Kidney epithelial cell (primary cell): ENCODE results near the gene FBXO17. TPM values are rescaled to one million over a fixed set of nuclear protein-coding genes. Genes with fewer than 3 reads are reported as not detected.
"Not testable (repeated sequence)": the region's sequence is repeated elsewhere in the genome, so short reads cannot be mapped to it uniquely, and the experiment has no call there.

Experiments used
- DNase-seq: peaks from one replicate; pipeline ENCODE4 v3.0.0-alpha.2; 2010; ENCODE audit warnings: low read depth
- H3K27me3 ChIP-seq: 2 replicates; pipeline ENCODE4 v1.6.0; 2011; ENCODE audit warnings: low read length; ENCODE audit not compliant: control insufficient read depth, insufficient read depth
- H3K36me3 ChIP-seq: 2 replicates; pipeline ENCODE4 v1.5.1; 2011; ENCODE audit warnings: low read length; ENCODE audit not compliant: control insufficient read depth, insufficient read depth
- H3K4me3 ChIP-seq: 2 replicates; pipeline ENCODE4 v1.5.1; 2011; ENCODE audit warnings: low read depth, mild to moderate bottlenecking, control low read depth, low read length
- CTCF ChIP-seq: IDR thresholded peaks from 2 replicates; pipeline ENCODE4 v1.5.1; 2011; ENCODE audit warnings: mild to moderate bottlenecking, moderate library complexity, low read length, control low read depth, inconsistent platforms; ENCODE audit not compliant: insufficient read depth, poor library complexity, severe bottlenecking
- total RNA-seq: library from RNA; depleted of rRNA; stranded (reverse); fragments of >200 nt; gene quantifications from 2 replicates; pipeline ENCODE4 v1.2.3, GENCODE V29; 2015

Gene FBXO17
- total RNA-seq, 1 donor from 2014 or later = 17.9 TPM

- no peak overlapping the region for H3K4me3 ChIP-seq
- no peak for DNase-seq
- no peaks in the 10 kb centered on the region for H3K36me3 ChIP-seq
- TF ChIP-seq CTCF = no peak
- no peaks in the 10 kb centered on the region for H3K27me3 ChIP-seq
These were observed 25.5 kb upstream of the FBXO17 start for GRCh38 chr19:39001041-39001440.

- not testable (repeated sequence) for H3K4me3 ChIP-seq, DNase-seq, H3K27me3 ChIP-seq, H3K36me3 ChIP-seq
These were observed 22.0 kb upstream of the FBXO17 start for GRCh38 chr19:38997576-38997975.

- H3K4me3 ChIP-seq = no peak overlapping the region
- H3K27me3 ChIP-seq = no peaks in the 10 kb centered on the region
- no peaks in the 10 kb centered on the region for H3K36me3 ChIP-seq
- no peak for TF ChIP-seq CTCF
- DNase-seq = peak; percentile 29
These were observed 17.7 kb upstream of the FBXO17 start for GRCh38 chr19:38993271-38993670.

GRCh38 chr19:38990949-38991697 is 15.6 kb upstream of the FBXO17 start:
- Histone ChIP-seq H3K4me3 (no peak overlapping the region), H3K36me3 (no peaks in the 10 kb centered on the region), H3K27me3 (no peaks in the 10 kb centered on the region)
- DNase-seq = no peak
- TF ChIP-seq CTCF = no peak

- H3K36me3 ChIP-seq, DNase-seq, H3K4me3 ChIP-seq, H3K27me3 ChIP-seq: not testable (repeated sequence)
These were observed 14.1 kb upstream of the FBXO17 start for GRCh38 chr19:38989614-38990013.

- no peak for DNase-seq
- H3K4me3 ChIP-seq = no peak overlapping the region
- H3K36me3 ChIP-seq = no peaks in the 10 kb centered on the region
- no peaks in the 10 kb centered on the region for H3K27me3 ChIP-seq
- TF ChIP-seq CTCF = no peak
These were observed 13.6 kb upstream of the FBXO17 start for GRCh38 chr19:38989066-38989605.

GRCh38 chr19:38988627-38989026 is 13.1 kb upstream of the FBXO17 start:
- H3K27me3 ChIP-seq, H3K36me3 ChIP-seq, DNase-seq, H3K4me3 ChIP-seq: not testable (repeated sequence)

- DNase-seq, H3K27me3 ChIP-seq, H3K4me3 ChIP-seq, H3K36me3 ChIP-seq: not testable (repeated sequence)
These were observed 12.2 kb upstream of the FBXO17 start for GRCh38 chr19:38987745-38988144.
